SKM-1 treated with dmso at 0.1 percent for 144 hours (cell line): ENCODE data around the gene RHOD.

Experiments
- DNase-seq: peaks from one replicate; lab custom pipeline; 2025; ENCODE audit not compliant: unreplicated experiment; lab: John Stamatoyannopoulos, UW

Gene RHOD

DNA sequence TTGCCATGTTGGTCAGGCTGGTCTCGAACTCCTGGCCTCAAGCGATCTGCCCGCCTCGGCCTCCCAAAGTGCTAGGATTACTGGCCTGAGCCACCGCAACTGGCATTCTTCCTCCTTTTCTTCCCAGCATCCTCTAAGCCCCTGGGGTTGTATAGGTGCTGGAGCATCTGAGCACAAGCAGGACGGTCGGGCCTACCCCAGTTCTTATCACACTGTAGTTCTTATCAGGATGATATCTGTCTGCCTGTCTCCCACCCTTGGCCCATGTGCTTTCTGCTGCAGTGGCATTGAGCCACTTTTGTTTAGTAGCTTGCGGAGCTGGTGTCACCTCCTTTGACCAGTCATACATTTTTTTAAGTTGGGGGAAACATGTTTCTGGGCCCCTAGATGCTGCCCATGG, 1.9 kb downstream of the RHOD start:
- no peak for DNase-seq

DNA sequence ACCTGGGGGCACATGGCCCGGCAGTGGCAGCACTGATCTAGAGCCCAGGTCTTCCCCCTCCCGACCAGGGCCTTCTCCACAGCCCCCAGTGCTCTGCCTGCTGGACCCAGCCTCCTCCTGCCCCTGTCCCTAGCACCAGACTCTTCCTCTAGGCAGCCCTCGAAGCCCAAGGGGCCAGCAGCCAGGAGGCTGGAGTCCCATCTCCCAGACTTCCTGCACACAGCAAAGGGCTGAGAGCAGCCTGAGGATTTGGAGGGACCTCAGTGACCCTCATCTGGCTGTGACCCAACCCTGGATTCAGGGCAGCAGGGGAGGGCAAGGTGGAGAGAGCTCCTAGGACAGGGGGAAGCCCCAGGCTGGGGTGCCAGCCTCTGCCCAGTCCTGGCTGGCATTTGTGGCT, 3.0 kb downstream of the RHOD start:
- DNase-seq = no peak

DNA sequence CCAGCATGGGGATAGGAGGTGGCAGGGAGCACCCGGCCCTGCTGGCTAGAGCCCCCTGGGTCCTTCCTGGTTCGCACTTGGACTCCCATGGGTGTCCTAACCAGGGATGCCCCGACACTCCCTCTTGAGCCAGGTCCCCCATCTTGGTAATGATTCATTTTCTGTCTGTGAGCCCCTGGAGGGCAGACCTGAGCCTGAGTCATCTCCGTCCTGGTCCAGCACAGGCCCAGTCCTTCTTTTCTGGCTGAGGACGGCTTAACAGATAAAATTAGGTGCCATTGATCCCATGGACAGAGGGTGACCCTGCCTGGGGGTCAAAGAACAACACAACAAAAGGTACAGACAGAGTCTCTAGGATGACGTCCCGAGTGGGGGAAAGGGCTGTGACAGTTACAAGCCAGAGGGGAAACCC, 3.5 kb downstream of the RHOD start:
- no peak for DNase-seq

DNA sequence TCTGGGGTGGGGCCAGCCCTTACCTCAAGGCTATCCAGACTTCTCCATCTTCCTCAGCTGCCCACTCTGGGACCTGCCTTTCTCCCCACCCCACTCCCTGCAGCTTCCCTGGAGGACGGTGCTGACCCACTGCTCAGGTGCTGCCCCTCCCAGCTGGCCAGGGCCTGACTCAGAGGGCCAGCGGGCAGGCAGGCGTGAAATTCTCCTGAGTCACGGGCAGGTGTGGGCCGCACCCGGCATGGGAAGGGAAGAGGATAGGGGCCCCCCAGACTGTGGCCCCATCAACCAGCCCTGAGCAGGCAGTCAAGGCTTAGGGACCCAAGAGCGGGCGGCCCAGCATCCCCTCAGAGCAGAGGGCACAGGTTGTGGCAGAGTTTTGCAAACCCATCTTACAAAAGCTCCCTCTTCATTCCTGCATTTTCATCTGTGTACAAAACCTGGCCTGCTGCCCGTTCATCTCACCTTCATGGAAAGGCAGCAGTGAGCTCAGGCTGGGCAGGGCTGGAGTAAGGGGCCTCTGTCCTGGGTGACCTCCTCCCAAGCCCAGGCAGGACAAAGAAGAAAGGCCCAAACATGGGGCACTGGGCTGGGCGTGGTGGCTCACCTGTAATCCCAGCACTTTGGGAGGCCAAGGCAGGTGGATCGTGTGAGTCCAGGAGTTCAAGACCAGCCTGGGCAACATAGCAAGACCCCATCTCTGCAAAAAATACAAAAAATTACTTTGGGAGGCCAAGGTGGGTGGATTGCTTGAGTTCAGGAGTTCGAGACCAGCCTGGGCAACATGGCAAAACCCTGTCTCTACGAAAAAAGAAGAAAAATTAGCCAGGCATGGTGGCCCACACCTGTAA, 6.1 kb downstream of the RHOD start:
- DNase-seq = no peak

DNA sequence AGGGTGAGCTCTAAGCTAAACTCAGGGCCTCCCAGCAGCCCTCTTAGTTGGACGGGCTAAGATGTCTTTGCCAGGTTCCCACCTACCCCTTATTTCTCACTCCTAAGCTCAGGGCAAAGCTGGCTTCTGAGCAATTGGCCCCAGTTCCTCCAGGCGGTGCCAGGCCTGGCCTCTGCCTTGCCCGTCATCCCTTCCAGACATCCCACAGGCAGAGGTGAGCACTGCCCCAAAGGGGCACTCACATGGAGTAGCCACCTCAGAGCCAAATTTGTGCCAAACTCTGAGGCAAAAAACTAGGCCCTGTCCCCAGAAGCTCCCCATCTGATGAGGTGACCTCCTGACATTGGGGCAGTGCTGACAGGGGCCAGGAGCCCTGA, 9.7 kb downstream of the RHOD start:
- DNase-seq = no peak

DNA sequence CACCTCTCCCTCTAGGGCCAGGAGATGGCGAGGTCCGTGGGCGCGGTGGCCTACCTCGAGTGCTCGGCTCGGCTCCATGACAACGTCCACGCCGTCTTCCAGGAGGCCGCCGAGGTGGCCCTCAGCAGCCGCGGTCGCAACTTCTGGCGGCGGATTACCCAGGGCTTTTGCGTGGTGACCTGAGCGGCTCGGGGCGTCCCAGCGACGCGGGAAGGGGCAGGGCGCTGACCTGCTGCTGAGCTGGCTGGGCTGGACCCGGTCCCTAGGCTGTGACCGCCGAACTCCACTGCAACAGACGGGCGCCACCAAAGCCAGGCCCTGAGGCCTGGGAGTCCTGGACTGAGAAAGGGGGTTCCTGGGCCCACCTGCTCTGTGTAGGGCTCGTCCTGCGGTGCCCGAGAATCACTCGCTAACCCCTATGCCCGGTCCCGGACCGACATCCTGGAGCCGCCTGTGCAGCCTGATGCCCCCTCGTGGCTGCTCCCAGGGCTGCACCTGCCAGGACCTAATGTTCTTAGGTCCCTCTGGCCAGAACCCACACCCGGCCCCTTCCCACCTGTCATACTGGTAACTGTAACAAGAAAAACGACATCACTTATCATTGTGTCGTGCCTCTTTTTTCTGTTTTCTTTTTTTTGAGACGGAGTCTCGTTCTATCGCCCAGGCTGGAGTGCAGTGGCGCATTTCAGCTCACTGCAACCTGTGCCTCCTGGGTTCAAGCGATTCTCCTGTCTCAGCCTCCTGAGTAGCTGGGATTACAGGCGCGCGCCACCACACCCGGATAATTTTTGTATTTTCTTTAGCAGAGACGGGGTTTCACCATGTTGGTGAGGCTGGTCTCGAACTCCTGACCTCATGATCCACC, 15.0 kb downstream of the RHOD start:
- DNase-seq = peak; percentile 56

DNA sequence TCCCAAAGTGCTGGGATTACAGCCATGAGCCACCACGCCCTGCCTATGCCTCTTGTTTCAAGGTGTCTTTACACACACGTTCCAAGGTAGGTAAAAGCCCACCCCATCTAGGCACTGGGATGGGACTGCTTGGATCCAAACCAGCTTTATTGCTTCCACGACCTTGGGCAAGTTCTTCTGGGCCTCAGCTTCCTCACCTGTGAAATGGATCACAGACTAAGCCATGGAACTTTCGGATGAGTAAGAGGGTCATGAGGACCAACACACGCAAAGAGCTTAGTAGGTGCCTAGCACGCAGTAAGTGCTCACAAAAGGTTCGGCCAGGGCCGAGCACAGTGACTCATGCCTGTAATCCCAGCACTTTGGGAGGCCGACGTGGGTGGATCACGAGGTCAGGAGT, 15.6 kb downstream of the RHOD start:
- DNase-seq = no peak

DNA sequence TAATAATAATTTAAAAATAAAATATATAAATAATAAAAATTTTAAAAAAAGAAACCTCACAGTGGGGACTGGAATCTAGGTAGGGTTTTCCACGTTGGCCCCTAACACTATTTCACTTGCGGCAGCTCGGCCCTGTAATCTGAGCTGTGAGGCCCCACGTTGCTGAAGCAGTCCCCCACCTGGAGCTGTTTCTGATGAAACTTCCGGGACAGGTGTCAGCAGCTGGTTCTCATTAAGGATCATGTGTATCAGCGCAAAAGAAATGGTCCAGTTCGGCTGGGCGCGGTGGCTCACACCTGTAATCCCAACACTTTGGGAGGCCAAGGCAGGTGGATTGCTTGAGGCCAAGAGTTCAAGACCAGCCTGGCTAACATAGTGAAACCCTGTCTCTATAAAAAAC, 17.3 kb downstream of the RHOD start:
- no peak for DNase-seq

DNA sequence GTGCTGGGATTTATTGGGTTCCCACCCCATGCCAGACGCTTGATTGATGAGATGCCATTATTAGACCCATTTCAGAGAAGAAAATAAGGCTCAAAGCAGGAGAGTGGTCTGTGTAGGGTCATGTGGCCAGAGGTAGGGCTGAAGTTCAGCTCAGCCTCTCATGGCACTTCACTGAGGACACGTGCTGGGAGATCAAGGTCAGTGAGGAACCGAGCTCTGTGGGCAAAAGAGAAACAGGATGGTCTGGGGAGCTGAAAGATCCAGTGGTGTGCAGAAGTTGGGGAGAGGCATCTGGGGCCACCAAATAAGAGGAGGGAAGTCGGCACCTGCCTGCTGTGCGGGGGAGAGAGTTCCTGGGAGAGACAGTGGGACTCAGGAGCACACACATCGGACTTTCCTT, 19.6 kb downstream of the RHOD start:
- DNase-seq = no peak

DNA sequence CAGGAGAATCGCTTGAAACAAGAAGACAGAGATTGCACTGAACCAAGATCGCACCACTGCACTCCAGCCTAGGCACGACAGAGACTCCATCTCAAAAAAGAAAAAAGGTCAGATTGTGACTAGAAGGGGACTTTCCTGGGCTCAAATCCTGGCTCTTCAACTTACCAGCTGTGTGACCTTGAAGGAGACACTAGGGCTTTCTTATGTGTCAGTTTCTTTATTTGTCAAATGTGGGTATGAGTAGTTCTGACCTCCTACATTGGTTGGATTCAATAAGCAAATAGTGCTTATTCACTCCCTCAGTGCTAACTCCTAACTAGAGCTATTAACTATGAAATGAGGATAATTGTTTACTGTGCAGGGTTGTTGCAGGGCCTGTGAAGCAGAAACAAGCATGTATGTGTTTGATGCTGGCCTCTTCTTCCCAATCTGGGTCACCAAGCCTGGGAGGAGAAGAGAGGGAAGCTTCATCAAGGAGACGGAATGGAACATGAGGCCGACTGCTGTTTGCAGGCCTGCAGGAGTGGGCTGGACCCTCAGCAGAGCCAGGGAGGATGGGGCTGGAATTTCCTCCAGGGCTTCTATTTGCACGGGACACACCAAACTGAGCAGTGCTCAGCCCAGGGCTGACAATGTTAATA, 22.5 kb downstream of the RHOD start:
- DNase-seq = no peak

DNA sequence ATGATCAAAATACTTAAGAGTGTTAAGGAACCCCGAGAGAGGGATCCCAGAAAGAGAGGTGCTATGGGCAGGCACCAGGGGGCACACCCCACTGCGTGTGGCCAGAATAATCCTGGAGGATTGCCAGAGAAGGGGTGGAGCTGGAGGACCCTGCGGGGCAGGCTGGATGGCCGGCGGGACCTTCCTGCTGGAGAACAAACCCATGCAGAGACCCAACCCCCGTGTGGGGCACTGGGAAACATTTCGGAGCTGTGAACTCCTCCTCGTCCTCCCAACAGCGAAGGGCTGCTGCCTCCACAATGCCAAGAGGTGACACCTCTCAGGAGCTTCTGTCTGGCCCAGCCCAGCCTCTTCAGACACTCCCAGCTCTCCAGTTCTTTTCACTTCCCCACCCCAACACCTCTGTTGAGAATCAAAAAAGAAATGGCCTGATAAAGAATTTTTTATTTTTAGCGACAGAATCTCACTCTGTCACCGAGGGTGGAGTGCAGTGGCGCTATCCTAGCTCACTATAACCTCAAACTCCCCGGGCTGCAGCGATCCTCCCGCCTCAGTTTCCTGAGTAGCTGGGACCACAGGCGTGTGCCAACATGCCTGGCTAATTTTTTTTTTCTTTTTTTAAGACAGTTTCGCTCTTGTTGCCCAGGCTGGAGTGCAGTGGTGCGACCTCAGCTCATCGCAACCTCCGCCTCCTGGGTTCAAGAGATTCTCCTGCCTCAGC, 25.6 kb downstream of the RHOD start:
- no peak for DNase-seq

DNA sequence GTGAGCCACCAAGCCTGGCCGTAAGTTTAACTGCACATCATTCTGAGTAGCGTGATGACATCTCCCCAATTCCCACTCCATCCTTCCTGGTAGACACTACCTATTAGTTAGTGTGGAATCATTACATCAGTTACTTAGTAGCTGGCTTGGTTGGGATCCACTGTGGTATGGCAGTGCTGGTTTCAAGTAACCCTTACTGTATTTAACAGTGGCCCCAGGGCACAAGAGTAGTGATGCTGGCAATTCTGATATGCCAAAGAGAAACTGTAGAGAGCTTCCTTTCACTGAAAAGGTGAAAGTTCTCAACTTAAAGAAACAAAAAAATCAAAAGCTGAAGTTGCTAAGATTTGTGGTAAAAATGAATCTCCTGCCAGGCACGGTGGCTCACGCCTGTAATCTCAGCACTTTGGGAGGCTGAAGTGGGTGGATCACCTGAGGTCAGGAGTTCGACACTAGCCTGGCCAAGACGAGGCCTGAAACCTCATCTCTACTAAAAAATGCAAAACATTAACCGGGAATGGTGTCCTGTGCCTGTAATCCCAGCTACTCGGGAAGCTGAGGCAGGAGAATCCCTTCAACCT, 27.2 kb downstream of the RHOD start:
- no peak for DNase-seq

DNA sequence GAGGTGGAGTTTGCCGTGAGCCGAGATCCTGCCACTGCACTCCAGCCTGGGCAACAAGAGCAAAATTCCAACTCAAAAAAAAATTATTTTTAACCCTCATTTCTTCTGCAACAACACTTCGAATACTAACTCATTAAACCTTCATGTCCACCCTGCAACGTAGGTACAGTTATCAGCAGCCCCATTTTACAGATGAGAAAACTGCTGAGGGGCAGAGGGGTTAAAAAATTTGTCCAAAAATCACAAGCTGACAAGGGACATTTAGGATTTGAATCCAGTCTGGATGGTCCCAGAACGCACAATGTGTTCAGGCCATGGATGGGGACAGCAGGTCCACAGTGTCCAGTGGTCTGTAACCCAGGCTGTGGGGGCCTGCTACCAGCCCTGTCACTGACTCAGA, 29.0 kb downstream of the RHOD start:
- no peak for DNase-seq

DNA sequence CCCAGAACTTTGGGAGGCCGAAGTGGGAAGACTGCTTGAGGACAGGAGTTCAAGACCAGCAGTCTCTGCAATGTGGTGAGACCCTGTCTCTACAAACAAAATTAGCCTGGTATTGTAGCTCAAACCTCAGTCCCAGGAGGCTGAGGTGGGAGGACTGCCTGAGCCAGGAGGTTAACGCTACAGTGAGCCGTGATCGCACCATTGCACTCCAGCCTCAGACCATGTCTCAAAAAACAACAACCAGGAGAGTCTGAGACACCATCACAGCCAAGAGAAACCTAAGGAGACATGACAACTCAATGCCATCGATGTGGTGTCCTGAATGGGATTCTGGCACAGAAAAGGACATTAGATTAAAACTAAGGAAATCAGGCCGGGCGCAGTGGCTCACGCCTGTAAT, 34.1 kb downstream of the RHOD start:
- no peak for DNase-seq

DNA sequence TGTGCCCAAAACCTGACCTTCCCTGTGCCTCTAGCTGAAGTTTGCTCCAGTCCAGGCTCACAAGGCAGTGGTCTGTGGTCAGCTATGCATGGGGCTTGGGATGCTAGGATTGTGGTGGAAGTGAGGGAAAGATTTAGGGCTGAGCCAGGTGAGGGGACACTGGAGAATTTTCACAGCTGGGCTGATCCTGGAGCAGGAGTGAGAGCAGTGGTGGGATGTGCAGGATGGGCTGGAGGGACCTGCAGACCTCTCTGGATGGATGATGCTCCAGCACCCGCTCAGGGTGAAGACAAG, 38.5 kb downstream of the RHOD start:
- DNase-seq = no peak

DNA sequence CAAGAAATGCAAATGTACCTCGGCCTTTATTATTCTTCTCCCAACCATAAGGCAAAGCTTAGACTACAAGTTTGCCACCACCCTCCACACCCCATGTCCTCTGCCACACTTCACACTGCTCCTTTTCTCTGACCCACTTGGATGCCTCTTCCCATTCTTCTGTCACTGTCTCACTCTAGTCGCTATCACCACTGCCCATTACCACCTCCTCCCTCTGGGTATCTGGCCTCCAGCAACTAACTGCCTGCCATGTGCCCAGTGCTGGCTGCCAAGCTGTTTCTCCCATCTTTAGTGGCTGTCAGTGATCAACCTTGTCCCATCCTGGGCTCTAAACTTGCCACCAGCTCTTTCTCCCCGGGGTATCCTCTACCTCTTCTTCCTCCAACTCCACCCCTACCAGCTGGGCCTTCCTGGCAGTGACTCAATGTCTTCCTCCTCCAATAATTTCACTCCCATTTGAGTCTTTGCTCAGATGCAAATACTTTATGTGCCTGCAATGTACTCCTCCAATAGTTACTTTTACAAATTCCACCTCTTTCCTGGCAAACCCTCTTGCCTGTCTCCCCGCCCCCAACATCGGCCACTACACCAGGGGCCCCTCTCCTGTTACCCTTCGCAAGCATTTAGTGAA, 42.3 kb downstream of the RHOD start:
- no peak for DNase-seq

DNA sequence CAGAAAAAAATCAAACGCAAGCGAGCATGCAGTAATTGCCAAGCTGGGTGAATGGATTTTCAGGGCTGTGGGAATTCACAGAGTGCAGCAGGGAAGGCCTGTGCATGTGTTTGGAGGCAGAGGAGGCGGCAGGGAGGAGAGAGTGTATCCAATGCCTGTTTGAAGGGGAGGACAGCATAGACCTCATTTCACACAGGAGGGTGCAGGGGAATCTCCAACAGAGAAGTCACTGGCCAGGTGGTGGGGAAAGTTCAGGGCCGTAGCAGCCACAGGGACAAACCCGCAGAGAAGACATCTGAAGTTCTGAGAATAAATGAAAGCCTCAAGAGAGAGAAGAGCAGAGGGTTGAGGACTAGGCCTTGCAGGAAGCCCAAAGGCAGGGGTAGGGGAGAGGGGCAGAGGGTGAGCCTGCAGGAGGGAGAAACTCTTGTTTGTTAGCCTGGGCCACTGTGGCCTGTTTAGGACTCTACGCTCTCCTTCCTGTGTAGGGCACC, 43.2 kb downstream of the RHOD start:
- no peak for DNase-seq

DNA sequence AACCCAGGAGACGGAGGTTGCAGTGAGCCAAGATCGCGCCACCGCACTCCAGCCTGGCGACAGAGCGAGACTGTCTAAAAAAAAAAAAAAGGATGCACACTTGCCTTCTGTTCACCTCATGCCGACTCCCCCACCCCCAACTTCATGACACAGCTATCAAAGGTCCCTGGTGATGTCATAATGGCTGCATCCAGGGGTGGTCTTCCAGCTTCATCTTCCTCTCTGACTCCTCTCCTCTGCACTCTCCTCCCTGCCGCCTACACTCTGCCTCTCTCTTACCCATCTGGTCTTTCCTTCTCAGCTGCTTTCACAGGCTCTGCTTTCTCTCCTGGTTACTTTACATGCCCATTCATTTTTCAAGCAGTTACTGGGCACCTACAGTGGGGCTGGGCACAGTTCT, 46.0 kb downstream of the RHOD start:
- DNase-seq = no peak

DNA sequence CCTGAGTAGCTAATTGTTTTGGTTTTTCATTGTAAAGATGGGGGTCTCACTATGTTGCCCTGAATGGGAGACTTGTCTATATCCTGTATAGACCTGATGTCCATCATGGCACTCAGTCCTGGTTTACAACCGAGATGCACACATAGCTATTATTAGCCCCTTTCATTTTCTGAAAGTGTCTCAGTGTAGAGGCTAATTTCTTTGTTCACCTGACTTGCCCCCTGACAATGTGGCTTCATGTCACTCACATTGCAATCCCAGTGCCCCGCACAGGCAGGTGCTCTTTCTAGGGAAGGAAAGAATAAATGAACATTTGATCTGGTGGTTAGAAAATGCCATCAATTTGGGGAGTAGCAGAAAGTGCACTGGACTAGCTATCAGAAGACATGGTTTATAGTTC, 49.3 kb downstream of the RHOD start:
- DNase-seq = no peak

DNA sequence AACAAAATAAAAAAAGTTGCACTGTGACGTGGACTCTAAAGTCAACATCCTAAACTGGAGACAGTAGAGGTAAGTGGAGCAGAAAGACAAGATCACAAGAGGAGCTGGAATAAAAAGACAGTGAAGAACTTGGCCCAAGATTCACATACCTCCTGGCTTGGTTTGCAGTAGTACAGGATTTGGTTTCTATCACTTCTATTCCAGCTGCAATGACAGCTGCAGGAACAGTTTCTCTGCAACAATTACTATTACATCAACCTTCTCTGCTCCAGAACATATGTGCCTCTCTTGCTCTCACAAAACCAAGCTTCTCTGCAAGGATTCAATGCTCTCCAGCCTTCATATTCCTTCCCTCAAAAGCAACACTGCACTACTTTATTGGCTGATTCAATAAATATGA, 54.6 kb downstream of the RHOD start:
- no peak for DNase-seq
